ENCODE measurements around the gene GFOD2.

Gene GFOD2

GRCh38 chr16:67632415-67633172 is 86.5 kb downstream of the GFOD2 start:
- Histone ChIP-seq H3K4me2 (ENCODE audit: low read depth, low read length, poor library complexity, severe bottlenecking) (no peak overlapping the region), H3K9me3 (ENCODE audit: insufficient read depth, low read depth, low read length) (no peaks in the 10 kb centered on the region), H3K79me2 (ENCODE audit: insufficient read depth, low read length) (peaks cover 6% of the 10 kb centered on the region; the same call in 1 of the 2 replicates), H3K9ac (ENCODE audit: low read depth, low read length, poor library complexity, severe bottlenecking) (no peak overlapping the region), H4K20me1 (ENCODE audit: insufficient read depth, low read length, poor library complexity, severe bottlenecking) (peaks cover 5% of the 10 kb centered on the region), H3K4me1 (ENCODE audit: insufficient read depth, low read length, poor library complexity, severe bottlenecking) (no peaks in the 10 kb centered on the region), H3K36me3 (ENCODE audit: insufficient read depth, low read length) (peaks cover 86% of the 10 kb centered on the region), H3K27me3 (ENCODE audit: insufficient read depth, low read length, poor library complexity, severe bottlenecking) (no peaks in the 10 kb centered on the region), H3F3A (ENCODE audit: low read depth) (no peaks in the 10 kb centered on the region), H2AFZ (ENCODE audit: low read length) (no peak overlapping the region), H3K9me2 (replicated peaks; ENCODE audit: low read depth, low read length) (no peaks in the 10 kb centered on the region), H3K4me3 (ENCODE audit: low read length, poor library complexity, severe bottlenecking) (no peak overlapping the region)
- TF ChIP-seq CTCF (conservative IDR thresholded peaks at IDR 0.05; ENCODE audit: low read length), result no peak
- TF ChIP-seq EZH2phosphoT487 (IDR thresholded peaks at IDR 0.05; ENCODE audit: borderline replicate concordance), result no peak

GRCh38 chr16:67628216-67628615 is 90.9 kb downstream of the GFOD2 start:
- no peaks in the 10 kb centered on the region for H3K4me1 ChIP-seq (ENCODE audit: insufficient read depth, low read length, poor library complexity, severe bottlenecking)
- no peaks in the 10 kb centered on the region for H3K27me3 ChIP-seq (ENCODE audit: insufficient read depth, low read length, poor library complexity, severe bottlenecking)
- H3K9ac ChIP-seq (ENCODE audit: low read depth, low read length, poor library complexity, severe bottlenecking), result no peak overlapping the region
- no peaks in the 10 kb centered on the region for H3K9me2 ChIP-seq (replicated peaks; ENCODE audit: low read depth, low read length)
- H3F3A ChIP-seq (ENCODE audit: low read depth), result no peaks in the 10 kb centered on the region
- peaks cover 3% of the 10 kb centered on the region; the same call in 1 of the 2 replicates for H3K79me2 ChIP-seq (ENCODE audit: insufficient read depth, low read length)
- no peaks in the 10 kb centered on the region for H3K9me3 ChIP-seq (ENCODE audit: insufficient read depth, low read depth, low read length)
- TF ChIP-seq CTCF (conservative IDR thresholded peaks at IDR 0.05; ENCODE audit: low read length), result no peak
- no peak for TF ChIP-seq EZH2phosphoT487 (IDR thresholded peaks at IDR 0.05; ENCODE audit: borderline replicate concordance)
- peaks cover 1% of the 10 kb centered on the region for H4K20me1 ChIP-seq (ENCODE audit: insufficient read depth, low read length, poor library complexity, severe bottlenecking)
- no peak overlapping the region for H3K4me2 ChIP-seq (ENCODE audit: low read depth, low read length, poor library complexity, severe bottlenecking)
- H3K36me3 ChIP-seq (ENCODE audit: insufficient read depth, low read length), result peaks cover 86% of the 10 kb centered on the region; the same call in 1 of the 2 replicates
- no peak overlapping the region for H3K4me3 ChIP-seq (ENCODE audit: low read length, poor library complexity, severe bottlenecking)
- no peak overlapping the region for H2AFZ ChIP-seq (ENCODE audit: low read length)

Data from Loucy (cell line).